GM18520 (cell line): Measurements from ENCODE around the gene PLCH2.
A peak's percentile ranks its signal among the peaks of the same experiment; 100 is the strongest.
"Not testable (repeated sequence)": the region's sequence is repeated elsewhere in the genome, so short reads cannot be mapped to it uniquely, and the experiment has no call there.

ENCODE experiments used
- ATAC-seq: cut with Tn5 transposase; IDR thresholded peaks from one replicate; pipeline ENCODE4 v1.9.1; 2021; ENCODE audit not compliant: unreplicated experiment

The PLCH2 gene

GRCh38 chr1:2542246-2542915, 66.3 kb downstream of the PLCH2 start:
- ATAC-seq = no peak

GRCh38 chr1:2543543-2544092, 67.5 kb downstream of the PLCH2 start:
- no peak for ATAC-seq

GRCh38 chr1:2544093-2544874, 68.2 kb downstream of the PLCH2 start:
- no peak for ATAC-seq

DNA sequence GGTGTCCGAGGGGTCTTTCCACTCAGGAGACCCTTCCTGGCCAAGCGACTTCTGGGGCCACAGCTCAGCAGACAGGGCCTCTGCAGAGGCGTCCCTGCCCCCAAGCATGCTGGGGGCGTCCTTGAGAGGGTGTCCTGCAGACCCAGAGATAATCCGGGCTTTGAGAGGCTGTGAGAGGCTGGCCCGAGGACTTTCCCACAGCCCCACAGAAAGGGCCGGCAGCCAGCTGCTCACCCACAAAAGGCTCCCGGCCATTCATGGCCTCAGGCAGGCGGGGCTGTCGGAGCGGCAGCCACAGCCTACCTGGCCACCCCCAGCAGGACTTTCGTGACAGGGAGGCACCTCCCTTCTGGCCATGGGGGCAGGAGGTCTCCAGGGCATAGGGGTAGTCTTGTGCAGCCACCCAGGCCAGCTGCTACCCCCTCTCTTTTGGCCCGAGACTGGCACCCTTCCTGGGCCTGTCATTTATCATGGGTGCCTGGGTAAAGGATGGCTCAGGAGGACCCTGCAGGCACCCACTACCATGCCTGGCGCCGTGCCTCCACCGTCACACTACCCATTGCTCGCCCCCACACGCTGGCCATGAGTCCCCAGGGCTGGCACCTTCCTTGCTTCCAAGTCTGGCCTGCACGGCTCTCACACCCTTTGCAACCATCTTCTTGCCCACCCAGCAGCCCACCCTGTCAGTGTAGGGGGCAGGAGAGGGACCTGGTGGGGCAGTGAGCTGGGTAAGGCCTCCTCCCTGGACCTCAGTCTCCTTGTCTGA, 69.0 kb downstream of the PLCH2 start:
- no peak for ATAC-seq

- ATAC-seq = peak; percentile 24
Measured at GRCh38 chr1:2545754-2546514, 69.8 kb downstream of the PLCH2 start.

DNA sequence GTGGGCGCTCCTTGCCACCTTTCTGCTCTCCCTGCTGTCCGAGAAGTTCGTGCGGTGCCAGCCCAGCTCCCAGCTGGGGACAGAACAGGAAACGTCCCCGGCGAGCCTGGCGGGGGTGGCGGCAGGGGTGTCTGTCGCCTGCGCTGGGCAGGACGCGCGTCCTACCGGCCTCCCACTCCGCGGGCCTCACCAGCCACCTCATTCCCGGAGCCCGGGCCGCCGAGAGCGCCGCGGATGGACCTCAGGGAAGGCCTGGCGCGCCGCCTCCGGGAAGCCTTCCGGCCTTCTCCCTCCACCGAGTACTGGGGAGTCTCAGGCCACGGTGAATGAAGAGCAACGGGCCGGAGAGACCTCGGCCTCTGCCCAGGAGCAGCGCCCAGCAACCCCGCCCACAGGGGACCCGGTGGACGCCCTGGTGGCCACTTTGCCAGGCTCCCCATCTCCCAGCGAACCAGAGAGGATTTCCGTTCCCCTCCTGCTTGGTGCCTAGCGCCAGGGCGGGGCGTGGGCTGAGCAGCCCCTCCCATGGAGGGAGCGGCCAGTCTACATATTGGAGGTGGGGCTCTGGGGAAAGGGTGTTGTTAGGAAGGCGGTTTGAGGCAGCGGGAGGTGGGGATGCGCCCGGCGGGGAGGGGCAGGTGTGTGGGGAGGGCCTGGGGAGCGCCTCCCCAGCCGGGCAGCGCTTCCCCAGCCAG, 70.6 kb downstream of the PLCH2 start:
- peak; percentile 19 for ATAC-seq

DNA sequence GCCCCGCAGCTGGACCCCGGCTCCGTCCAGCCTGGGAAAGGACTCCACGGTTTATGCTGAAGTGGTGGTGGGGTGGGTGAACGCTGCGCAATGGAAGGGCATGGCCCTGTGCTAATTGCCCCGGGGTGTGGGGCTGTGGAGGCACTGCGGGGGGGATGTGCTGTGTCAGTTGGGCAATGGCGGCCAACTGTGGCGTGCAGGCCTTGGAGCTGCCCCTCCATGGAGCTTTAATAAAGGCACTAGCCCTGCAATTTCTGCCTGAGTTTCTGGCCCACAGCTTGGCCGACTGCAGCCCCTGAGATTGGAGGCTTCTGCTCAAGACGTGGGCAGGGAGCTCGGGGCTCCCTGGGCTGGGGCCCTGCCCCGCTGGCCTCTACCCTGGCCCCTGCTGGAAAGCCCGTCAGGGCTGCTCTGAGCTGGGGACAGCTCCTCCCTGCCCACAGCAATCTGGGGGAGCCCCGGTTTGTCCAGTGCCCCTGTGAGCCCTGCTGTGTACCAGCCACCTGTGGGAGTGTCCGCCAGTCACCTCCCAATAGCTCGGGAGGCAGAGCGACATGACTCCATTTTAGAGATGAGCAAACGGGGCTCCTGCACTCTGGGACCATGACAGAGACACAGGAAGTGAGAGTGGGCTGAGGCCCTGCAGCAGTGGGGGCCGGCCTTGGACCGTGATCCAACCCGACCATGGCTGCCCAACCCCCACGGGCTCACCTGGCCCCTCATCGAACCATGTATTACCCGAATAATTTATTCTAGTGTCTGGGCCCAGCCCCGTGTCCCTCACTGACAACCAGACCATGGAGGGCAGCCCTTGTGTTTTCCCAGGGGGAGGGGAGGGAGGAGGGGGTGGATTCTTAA, 71.3 kb downstream of the PLCH2 start:
- ATAC-seq = no peak

GRCh38 chr1:2548068-2548589, 72.0 kb downstream of the PLCH2 start:
- peak; percentile 14 for ATAC-seq

DNA sequence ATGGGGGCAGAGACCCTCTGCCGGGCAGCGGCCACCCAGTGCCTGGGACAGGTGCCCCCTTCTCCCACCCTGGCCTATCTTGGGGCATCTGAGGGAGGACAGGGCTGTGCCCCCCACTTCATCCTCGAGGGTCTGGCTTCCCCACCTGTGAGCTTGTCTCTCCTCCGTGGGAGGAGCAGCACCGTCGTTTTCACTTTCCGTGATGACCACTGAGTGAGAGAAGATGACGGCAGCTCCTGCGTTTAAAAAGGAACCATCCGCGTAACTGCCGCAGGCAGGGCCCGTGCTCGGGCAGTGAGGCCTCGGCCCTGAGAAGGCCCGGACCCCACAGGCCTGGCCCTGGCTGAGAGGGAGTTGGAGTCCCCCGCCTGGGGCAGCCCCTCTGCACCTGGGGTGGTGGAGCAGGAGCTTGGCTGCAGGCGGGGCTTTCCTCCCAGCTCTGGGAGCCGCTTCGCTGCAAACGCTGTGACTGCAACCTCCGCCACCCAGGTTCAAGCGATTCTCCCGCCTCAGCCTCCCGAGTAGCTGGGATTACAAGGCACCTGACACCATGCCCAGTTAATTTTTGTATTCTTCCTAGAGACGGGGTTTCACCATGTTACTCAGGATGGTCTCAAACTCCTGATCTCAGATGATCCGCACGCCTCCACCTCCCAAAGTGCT, 73.4 kb downstream of the PLCH2 start:
- not testable (repeated sequence) for ATAC-seq

- ATAC-seq = not testable (repeated sequence)
Measured at GRCh38 chr1:2550309-2550861, 74.3 kb downstream of the PLCH2 start.

DNA sequence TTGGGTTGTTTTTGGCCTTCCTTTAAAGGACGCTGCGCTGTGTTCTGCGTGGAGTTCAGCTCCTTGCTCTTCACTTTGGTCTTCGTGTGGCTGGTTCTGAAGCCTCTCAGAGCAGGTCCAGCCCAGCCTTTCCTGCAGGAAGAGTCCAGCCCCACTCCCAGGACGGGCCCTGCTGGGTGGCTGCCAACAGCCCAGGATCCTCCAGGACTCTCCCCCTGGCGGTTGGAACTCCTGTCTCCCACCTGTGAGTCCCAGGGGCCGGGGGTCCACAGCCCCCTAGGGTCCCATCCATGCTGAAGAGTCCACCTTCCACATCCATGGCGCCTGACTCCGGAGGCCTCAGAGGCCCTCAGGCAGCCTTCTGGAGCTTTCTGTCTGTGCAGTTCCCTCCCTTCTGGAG, 75.5 kb downstream of the PLCH2 start:
- ATAC-seq = not testable (repeated sequence)

DNA sequence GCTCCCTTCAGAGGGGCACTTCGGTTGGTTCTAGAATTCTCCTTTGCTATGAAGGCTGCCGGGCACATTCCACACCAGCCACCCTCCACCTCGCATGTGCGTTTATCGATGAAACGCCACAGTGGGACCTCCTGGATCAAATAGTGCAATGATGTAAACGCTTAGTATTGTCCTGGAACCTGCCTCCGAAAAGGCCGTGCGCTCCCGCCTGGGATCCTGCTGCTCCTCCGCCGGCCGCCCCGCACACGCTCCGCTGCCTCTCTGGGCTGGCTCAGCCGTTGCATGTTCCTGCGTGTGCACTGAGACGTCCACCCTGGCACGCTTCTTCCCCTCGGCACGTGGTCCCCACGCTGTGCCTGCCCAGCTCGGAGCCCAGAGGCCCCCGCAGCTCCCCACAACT, 76.1 kb downstream of the PLCH2 start:
- ATAC-seq = no peak

GRCh38 chr1:2553076-2553475, 77.0 kb downstream of the PLCH2 start:
- not testable (repeated sequence) for ATAC-seq

- no peak for ATAC-seq
Measured at GRCh38 chr1:2553871-2554620, 78.0 kb downstream of the PLCH2 start.

DNA sequence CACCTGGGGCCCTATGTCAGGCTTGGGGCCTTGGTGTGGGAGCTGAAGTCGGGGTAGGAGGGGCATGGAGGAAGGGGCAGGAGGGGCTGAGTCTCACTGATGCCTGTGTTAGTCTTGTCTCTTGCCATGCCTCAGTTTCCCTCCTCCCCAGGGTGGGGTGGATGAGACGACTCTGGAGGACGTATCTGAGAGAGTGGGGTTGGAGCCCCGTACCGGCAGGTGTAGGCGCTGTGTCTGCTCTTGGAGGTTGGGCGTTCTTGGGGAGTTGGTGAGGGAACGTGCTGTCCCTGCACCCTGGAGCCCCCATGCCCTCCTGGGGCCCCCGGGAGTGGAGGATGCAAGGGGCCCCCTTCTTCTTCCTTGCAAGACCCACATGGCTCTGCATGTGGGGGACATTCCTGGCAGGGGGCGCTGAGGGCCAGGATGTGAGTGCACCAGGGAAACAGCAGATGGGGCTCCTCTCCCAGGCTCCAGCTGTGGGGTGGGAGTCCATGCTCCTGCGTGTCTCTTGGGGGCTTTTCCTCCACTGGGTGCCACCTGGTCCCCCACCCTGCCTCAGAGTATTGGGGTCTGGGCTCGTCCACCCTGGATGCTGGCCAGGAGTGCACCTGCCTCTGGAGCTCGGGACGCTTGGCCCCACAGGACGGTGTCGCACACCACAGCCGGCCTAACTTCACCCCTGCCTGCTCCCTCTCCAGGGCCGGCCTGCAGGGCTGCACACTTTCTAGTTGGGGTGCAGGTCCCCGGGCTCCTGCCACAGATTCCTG, 78.7 kb downstream of the PLCH2 start:
- no peak for ATAC-seq
